Choroid plexus epithelial cell (primary cell): Measurements from ENCODE around the gene TSPAN31.

Experiments
- DNase-seq: peaks from one replicate; pipeline ENCODE4 v3.0.0-alpha.2; 2010; ENCODE audit warnings: low read depth
- H3K4me3 ChIP-seq: 2 replicates; pipeline ENCODE4 v1.5.1; 2011; ENCODE audit warnings: low read depth, mild to moderate bottlenecking, control low read depth, low read length, moderate library complexity
- CTCF ChIP-seq: conservative IDR thresholded peaks from 2 replicates; pipeline ENCODE4 v1.5.1; 2011; ENCODE audit warnings: low read depth, mild to moderate bottlenecking, control low read depth, inconsistent platforms, low read length, moderate library complexity

The TSPAN31 gene

GRCh38 chr12:57797933-57798332, 53.1 kb downstream of the TSPAN31 start:
- H3K4me3 ChIP-seq, result no peak overlapping the region
- no peak for TF ChIP-seq CTCF
- no peak for DNase-seq
